Measurements from ENCODE around the gene PNKD. TPM values are rescaled to one million over a fixed set of nuclear protein-coding genes. Genes with fewer than 3 reads are reported as not detected.
A peak's percentile ranks its signal among the peaks of the same experiment; 100 is the strongest.

The PNKD gene
- total RNA-seq, 2 experiments from 2014 or later: 17.8 to 18.5 TPM

- no peaks in the 10 kb centered on the region for H3K9me3 Mint-ChIP-seq (ENCODE audit: low read depth)
- POLR2A ChIA-PET: no interaction called here
Observed at GRCh38 chr2:218393750-218394290, 123.5 kb downstream of the PNKD start.

GRCh38 chr2:218394298-218395089 lies 124.2 kb downstream of the PNKD start:
- intact Hi-C loops (cut with DNase I, micrococcal nuclease): loop anchor here (5.0 kb wide), 3 partner anchors 37 to 993 kb away; partner anchors contain the start of genes CATIP (in 1 of the 2), DNPEP (in 1 of the 2) and TMBIM1 (in 1 of the 2)
- ATAC-seq: no peak
- Mint-ChIP-seq H3K9me3 (ENCODE audit: low read depth) (no peaks in the 10 kb centered on the region), H3K27ac (no peak overlapping the region), H3K4me1 (peaks cover 29% of the 10 kb centered on the region), H3K36me3 (ENCODE audit: low read depth) (no peaks in the 10 kb centered on the region), H3K4me3 (no peak overlapping the region), H3K27me3 (peaks cover 6% of the 10 kb centered on the region)
- no peak for DNase-seq
- ChIA-PET POLR2A (no interaction called here), CTCF (interaction anchor here (0.8 to 4.2 kb wide), 7 partner anchors 10 to 123 kb away, joined by 3 to 20 read pairs (median 4); partner anchors contain the start of genes CATIP and PNKD)

More at GRCh38 chr2:218393750-218394290, 123.5 kb downstream of the PNKD start:
- Mint-ChIP-seq H3K27ac (no peak overlapping the region), H3K27me3 (peaks cover 6% of the 10 kb centered on the region), H3K4me3 (no peak overlapping the region), H3K36me3 (ENCODE audit: low read depth) (no peaks in the 10 kb centered on the region), H3K4me1 (peaks cover 29% of the 10 kb centered on the region)
- intact Hi-C loops (cut with DNase I, micrococcal nuclease): no loop called here
- DNase-seq (no peak), ATAC-seq (no peak)
- CTCF ChIA-PET: interaction anchor here (0.6 to 4.2 kb wide), 10 partner anchors 24 to 123 kb away, joined by 3 to 20 read pairs (median 4); partner anchors contain the start of genes CATIP and PNKD

- H3K4me1 Mint-ChIP-seq: peaks cover 29% of the 10 kb centered on the region
- H3K27me3 Mint-ChIP-seq: peaks cover 6% of the 10 kb centered on the region
- H3K4me3 Mint-ChIP-seq: no peak overlapping the region
- DNase-seq (no peak), ATAC-seq (no peak)
- no peaks in the 10 kb centered on the region for H3K9me3 Mint-ChIP-seq (ENCODE audit: low read depth)
- ChIA-PET POLR2A (no interaction called here), CTCF (interaction anchor here (0.7 to 4.2 kb wide), 4 partner anchors 11 to 287 kb away, joined by 3 to 20 read pairs (median 8); no protein-coding TSS in a partner anchor)
- intact Hi-C loops (cut with DNase I, micrococcal nuclease): loop anchor here (5.0 kb wide), 3 partner anchors 38 to 992 kb away; partner anchors contain the start of genes CATIP (in 1 of the 2), DNPEP (in 1 of the 2) and TMBIM1 (in 1 of the 2)
- no peaks in the 10 kb centered on the region for H3K36me3 Mint-ChIP-seq (ENCODE audit: low read depth)
- H3K27ac Mint-ChIP-seq: no peak overlapping the region
Observed at GRCh38 chr2:218395090-218395444, 124.7 kb downstream of the PNKD start.

- intact Hi-C loops (cut with DNase I, micrococcal nuclease): loop anchor here (5.0 kb wide), 3 partner anchors 38 to 992 kb away; partner anchors contain the start of genes CATIP (in 1 of the 2), DNPEP (in 1 of the 2) and TMBIM1 (in 1 of the 2)
- ATAC-seq: no peak
Observed at GRCh38 chr2:218395456-218395825, 125.1 kb downstream of the PNKD start.

GRCh38 chr2:218395826-218396687 lies 125.7 kb downstream of the PNKD start:
- ATAC-seq (peak; percentile 68), DNase-seq (peak; percentile 97)
- ChIA-PET CTCF (interaction anchor here (0.6 to 4.2 kb wide), 7 partner anchors 25 to 286 kb away, joined by 3 to 20 read pairs (median 3); no protein-coding TSS in a partner anchor), POLR2A (no interaction called here)
- Mint-ChIP-seq H3K4me3 (peak overlapping the region; percentile 85), H3K36me3 (ENCODE audit: low read depth) (peaks cover 2% of the 10 kb centered on the region), H3K4me1 (peaks cover 29% of the 10 kb centered on the region), H3K27me3 (peaks cover 6% of the 10 kb centered on the region), H3K9me3 (ENCODE audit: low read depth) (no peaks in the 10 kb centered on the region), H3K27ac (peak overlapping the region; percentile 92)
- intact Hi-C loops (cut with DNase I, micrococcal nuclease): loop anchor here (1.0 to 5.0 kb wide), 17 partner anchors 10 to 991 kb away; partner anchors contain the start of genes AAMP (in 2 of the 2), ARPC2 (in 2 of the 2), PNKD (in 2 of the 2) and TMBIM1 (in 2 of the 2)

More at GRCh38 chr2:218395456-218395825, 125.1 kb downstream of the PNKD start:
- H3K4me1 Mint-ChIP-seq: peaks cover 29% of the 10 kb centered on the region
- H3K27me3 Mint-ChIP-seq: peaks cover 6% of the 10 kb centered on the region
- H3K4me3 Mint-ChIP-seq: peak overlapping the region; percentile 85
- POLR2A ChIA-PET: no interaction called here
- H3K36me3 Mint-ChIP-seq (ENCODE audit: low read depth): peaks cover 2% of the 10 kb centered on the region
- H3K9me3 Mint-ChIP-seq (ENCODE audit: low read depth): no peaks in the 10 kb centered on the region
- H3K27ac Mint-ChIP-seq: peak overlapping the region; percentile 83
- DNase-seq: no peak
- CTCF ChIA-PET: interaction anchor here (0.7 to 4.2 kb wide), 4 partner anchors 11 to 286 kb away, joined by 3 to 20 read pairs (median 8); no protein-coding TSS in a partner anchor

Small RNA genes lying within 50 kb of the gene (microRNA-seq; reads per million reads assigned to microRNA genes)
- gene MIR6513 (ENCODE audit: borderline replicate concordance) (not detected), gene MIR6810 (ENCODE audit: borderline replicate concordance) (not detected)

Other genes with a start within 250 kb of the PNKD start
- gene RUFY4, start 201.3 kb upstream of the PNKD start, total RNA-seq: 1 to 10 TPM; 1.6 to 1.7 TPM
- gene CXCR2, start 144.5 kb upstream of the PNKD start, total RNA-seq: under 1 TPM; 0.14 to 0.32 TPM
- gene CXCR1, start 103.6 kb upstream of the PNKD start, total RNA-seq: not detected
- gene ARPC2, start 53.3 kb upstream of the PNKD start, total RNA-seq: 100 to 1,000 TPM; 563 to 632 TPM
- under 1 TPM; 0.11 to 0.40 TPM for gene GPBAR1, start 9.5 kb upstream of the PNKD start, total RNA-seq
- 10 to 100 TPM; 49.7 to 72.2 TPM for gene AAMP, start 382 bp upstream of the PNKD start, total RNA-seq
- 10 to 100 TPM; 51.1 to 54.0 TPM for gene TMBIM1, start 22.0 kb downstream of the PNKD start, total RNA-seq
- gene CATIP, start 86.3 kb downstream of the PNKD start, total RNA-seq: not detected
- gene SLC11A1, start 111.8 kb downstream of the PNKD start, total RNA-seq: under 1 TPM; 0.05 to 0.09 TPM
- 10 to 100 TPM; 57.7 to 65.4 TPM for gene CTDSP1, start 129.3 kb downstream of the PNKD start, total RNA-seq
- gene VIL1, start 148.6 kb downstream of the PNKD start, total RNA-seq: not detected